KOPT-K1 (cell line): ENCODE data around the gene MTERF4.

Source experiments
- H3K27ac ChIP-seq: fragments of 200-600 bp; sonication (generic); 2 replicates; pipeline ENCODE4 v1.5.1; 2016; ENCODE audit warnings: antibody characterized with exemption, mild to moderate bottlenecking, low read depth, low read length; ENCODE audit not compliant: poor library complexity, severe bottlenecking
- H3K36me3 ChIP-seq: fragments of 200-600 bp; sonication (generic); 2 replicates; pipeline ENCODE4 v1.5.1; 2017; ENCODE audit warnings: antibody characterized with exemption, mild to moderate bottlenecking, low read length, moderate library complexity; ENCODE audit not compliant: insufficient read depth
- H3K9me3 ChIP-seq: fragments of 200-600 bp; sonication (generic); 2 replicates; pipeline ENCODE4 v1.5.1; 2017; ENCODE audit warnings: antibody characterized with exemption, low read length, mild to moderate bottlenecking; ENCODE audit not compliant: insufficient read depth, poor library complexity, severe bottlenecking

Gene MTERF4

GRCh38 chr2:241049739-241050623, 52.1 kb downstream of the MTERF4 start:
- H3K27ac ChIP-seq = no peak overlapping the region
- H3K36me3 ChIP-seq = no peaks in the 10 kb centered on the region
- H3K9me3 ChIP-seq = peaks cover 12% of the 10 kb centered on the region

GRCh38 chr2:241048949-241049343, 53.1 kb downstream of the MTERF4 start:
- Histone ChIP-seq H3K27ac (no peak overlapping the region), H3K9me3 (peaks cover 19% of the 10 kb centered on the region), H3K36me3 (no peaks in the 10 kb centered on the region)

- H3K27ac ChIP-seq = no peak overlapping the region
- H3K36me3 ChIP-seq = no peaks in the 10 kb centered on the region
- peaks cover 19% of the 10 kb centered on the region for H3K9me3 ChIP-seq
These were observed 53.7 kb downstream of the MTERF4 start for GRCh38 chr2:241048149-241048948.

GRCh38 chr2:241047253-241048010, 54.7 kb downstream of the MTERF4 start:
- H3K9me3 ChIP-seq = peaks cover 19% of the 10 kb centered on the region
- no peaks in the 10 kb centered on the region for H3K36me3 ChIP-seq
- H3K27ac ChIP-seq = no peak overlapping the region
